Measurements from ENCODE around the gene LACRT.

The LACRT gene

GRCh38 chr12:54629925-54630324, 4.8 kb downstream of the LACRT start:
- no peak for TF ChIP-seq CREB1 (IDR thresholded peaks at IDR 0.05; ENCODE audit: low read depth)
- TF ChIP-seq REST (IDR thresholded peaks at IDR 0.05; ENCODE audit: low read depth) = no peak
- no peak for TF ChIP-seq EP300 (IDR thresholded peaks at IDR 0.05; ENCODE audit: borderline replicate concordance)
- no peak for TF ChIP-seq NFIC (IDR thresholded peaks at IDR 0.05)
- TF ChIP-seq ZBTB7A (IDR thresholded peaks at IDR 0.05; ENCODE audit: low read depth) = no peak
- no peak for TF ChIP-seq TEAD4 (IDR thresholded peaks at IDR 0.05)
- TF ChIP-seq YY1 (IDR thresholded peaks at IDR 0.05; ENCODE audit: low read depth) = no peak
- no peak for TF ChIP-seq RAD21 (IDR thresholded peaks at IDR 0.05; ENCODE audit: low read depth)
- no peak for TF ChIP-seq CEBPB (IDR thresholded peaks at IDR 0.05)
- TF ChIP-seq MAX (IDR thresholded peaks at IDR 0.05) = no peak
- TF ChIP-seq EGR1 (IDR thresholded peaks at IDR 0.05) = no peak
- TF ChIP-seq USF1 (IDR thresholded peaks at IDR 0.05) = no peak
- TF ChIP-seq FOXM1 (IDR thresholded peaks at IDR 0.05; ENCODE audit: borderline replicate concordance, low read depth) = no peak
- TF ChIP-seq TAF1 (IDR thresholded peaks at IDR 0.05; ENCODE audit: low read depth) = no peak
- TF ChIP-seq TCF12 (IDR thresholded peaks at IDR 0.05; ENCODE audit: low read depth) = no peak

- no peak for TF ChIP-seq EP300 (IDR thresholded peaks at IDR 0.05; ENCODE audit: borderline replicate concordance)
- TF ChIP-seq FOXM1 (IDR thresholded peaks at IDR 0.05; ENCODE audit: borderline replicate concordance, low read depth) = no peak
- no peak for TF ChIP-seq ZBTB7A (IDR thresholded peaks at IDR 0.05; ENCODE audit: low read depth)
- TF ChIP-seq MAX (IDR thresholded peaks at IDR 0.05) = no peak
- no peak for TF ChIP-seq RAD21 (IDR thresholded peaks at IDR 0.05; ENCODE audit: low read depth)
- TF ChIP-seq CEBPB (IDR thresholded peaks at IDR 0.05) = no peak
- no peak for TF ChIP-seq REST (IDR thresholded peaks at IDR 0.05; ENCODE audit: low read depth)
Observed at GRCh38 chr12:54628186-54628846, 6.4 kb downstream of the LACRT start.

- TF ChIP-seq FOXM1 (IDR thresholded peaks at IDR 0.05; ENCODE audit: borderline replicate concordance, low read depth) (no peak), CREB1 (IDR thresholded peaks at IDR 0.05; ENCODE audit: low read depth) (no peak), NFIC (IDR thresholded peaks at IDR 0.05) (no peak), TCF12 (IDR thresholded peaks at IDR 0.05; ENCODE audit: low read depth) (no peak), TAF1 (IDR thresholded peaks at IDR 0.05; ENCODE audit: low read depth) (no peak), USF1 (IDR thresholded peaks at IDR 0.05) (no peak), EGR1 (IDR thresholded peaks at IDR 0.05) (no peak), YY1 (IDR thresholded peaks at IDR 0.05; ENCODE audit: low read depth) (no peak), EP300 (IDR thresholded peaks at IDR 0.05; ENCODE audit: borderline replicate concordance) (no peak), REST (IDR thresholded peaks at IDR 0.05; ENCODE audit: low read depth) (no peak)
Observed at GRCh38 chr12:54627304-54627703, 7.4 kb downstream of the LACRT start.

GRCh38 chr12:54625598-54625997, 9.1 kb downstream of the LACRT start:
- TF ChIP-seq EGR1 (IDR thresholded peaks at IDR 0.05) = no peak
- no peak for TF ChIP-seq MAX (IDR thresholded peaks at IDR 0.05)
- TF ChIP-seq ZBTB7A (IDR thresholded peaks at IDR 0.05; ENCODE audit: low read depth) = no peak
- TF ChIP-seq NFIC (IDR thresholded peaks at IDR 0.05) = no peak
- TF ChIP-seq USF1 (IDR thresholded peaks at IDR 0.05) = no peak
- TF ChIP-seq TAF1 (IDR thresholded peaks at IDR 0.05; ENCODE audit: low read depth) = no peak
- no peak for TF ChIP-seq TCF12 (IDR thresholded peaks at IDR 0.05; ENCODE audit: low read depth)
- TF ChIP-seq REST (IDR thresholded peaks at IDR 0.05; ENCODE audit: low read depth) = no peak
- no peak for TF ChIP-seq CEBPB (IDR thresholded peaks at IDR 0.05)
- no peak for TF ChIP-seq EP300 (IDR thresholded peaks at IDR 0.05; ENCODE audit: borderline replicate concordance)
- no peak for TF ChIP-seq FOXM1 (IDR thresholded peaks at IDR 0.05; ENCODE audit: borderline replicate concordance, low read depth)
- TF ChIP-seq RAD21 (IDR thresholded peaks at IDR 0.05; ENCODE audit: low read depth) = no peak
- no peak for TF ChIP-seq TEAD4 (IDR thresholded peaks at IDR 0.05)
- TF ChIP-seq YY1 (IDR thresholded peaks at IDR 0.05; ENCODE audit: low read depth) = no peak
